Heart right ventricle (tissue), 16 donors: ENCODE measurements around the gene PKNOX2. TPM values are rescaled to one million over a fixed set of nuclear protein-coding genes. Genes with fewer than 3 reads are reported as not detected.

Source experiments
- ATAC-seq, 8 donors: fragments of 200-7000 bp; cut with Tn5 transposase; one replicate each; pipeline ENCODE4 v1.9.1; 2020; ENCODE audit warnings: mild to moderate bottlenecking in 8 of 8, moderate library complexity in 8 of 8, moderate number of reproducible peaks in 1 of 8
- DNase-seq, 2 donors: peaks; one replicate each; pipeline ENCODE4 v3.0.0-alpha.2; 2020
- H3K27ac ChIP-seq, 10 donors: fragments of 200-600 bp; sonication (generic) in 2 of 10; one replicate each; pipeline versions ENCODE4 v1.5.0 to v1.8.0; 2020 to 2022; ENCODE audit warnings: mild to moderate bottlenecking in 3 of 10
- H3K27me3 ChIP-seq, 7 donors: fragments of 200-600 bp; one replicate each; pipeline ENCODE4 v1.8.0; 2021 to 2022; ENCODE audit warnings: mild to moderate bottlenecking in 2 of 7
- H3K36me3 ChIP-seq, 9 donors: fragments of 200-600 bp; sonication (generic) in 1 of 9; one replicate each; pipeline versions ENCODE4 v1.5.0 to v1.8.0; 2020 to 2022; ENCODE audit warnings: mild to moderate bottlenecking in 2 of 9
- H3K4me1 ChIP-seq, 9 donors: fragments of 200-600 bp; sonication (generic) in 1 of 9; one replicate each; pipeline versions ENCODE4 v1.5.0 to v1.8.0; 2020 to 2022; ENCODE audit warnings: mild to moderate bottlenecking in 4 of 9
- H3K4me3 ChIP-seq, 10 donors: fragments of 200-600 bp; sonication (generic) in 2 of 10; one replicate each; pipeline versions ENCODE4 v1.5.0 to v1.8.0; 2020 to 2022; ENCODE audit warnings: mild to moderate bottlenecking in 7 of 10, moderate library complexity in 2 of 10
- H3K9me3 ChIP-seq, 11 donors: fragments of 200-600 bp in 10 of 11; sonication (generic) in 2 of 11; one replicate each; pipeline versions ENCODE4 v1.5.0 to v1.8.0; 2013 to 2022; ENCODE audit warnings: mild to moderate bottlenecking in 2 of 11, control low read depth in 1 of 11, moderate library complexity in 1 of 11
- WGBS, 2 donors: extraction: QIAGEN DNeasy Blood & Tissue Kit; methylation state at CpG; one replicate each; pipeline ENCODE4 v1.1.7; 2013; ENCODE audit warnings: inconsistent platforms in 1 of 2; 5-methylcytosine and 5-hydroxymethylcytosine counted together
- intact Hi-C, 10 donors: fragments of 100-400 bp; cut with DNase I; formaldehyde crosslinking; loops; one replicate each; pipeline versions ENCODE4 v1.11.1 to v1.14.2; 2022
- polyA plus RNA-seq, 2 donors: library from polyadenylated mRNA; stranded (reverse); fragments of 200-250 nt; gene quantifications; one replicate each; pipeline ENCODE4 v1.2.3, GENCODE V29; 2013
- total RNA-seq, 10 donors: library from RNA; stranded (reverse); fragmentation: NEBNext Ultra II Directional in 3 of 10; extraction: Animal tissue kit (Norgen Biotek cat#: 25700) in 3 of 10; gene quantifications; one replicate each; pipeline versions ENCODE4 v1.2.1 to v1.2.4, GENCODE V29; 2021 to 2023
- TF ChIP-seq, protein P1 (sequence below), 9 donors: fragments of 200-600 bp; sonication (generic) in 2 of 9; IDR thresholded peaks; one replicate each; pipeline versions ENCODE4 v1.5.0 to v1.8.0; 2021 to 2022; ENCODE audit warnings: antibody characterized with exemption in 9 of 9, mild to moderate bottlenecking in 5 of 9, moderate library complexity in 1 of 9
- donor health status: Arrhythmogenic right ventricular cardiomyopathy.
- donor health status: ischemic (EF 13 %, LVEDD 7.1; RV severe dilation, severe dysfunction).
- donor health status: healthy with polysubstance abuse.
- donor health status: DM: no; HTN: yes; CAD: no.
- donor health status: DM: no; HTN: no; CAD: no.
- donor health status: ischemic (EF 25% LVEDD 6.9; RV normal size, moderate dysfunction).
- donor health status: ischemic (EF 25% LVEDD 5.7; RV mildly dilated, moderate dysfunction).
- donor health status: healthy.
- donor health status: DM: yes; HTN: yes; CAD: no.
- donor health status: Ischemic cardiomyopathy.
- donor health status: ischemic (EF 35%, LVEDD 5.7; RV mildly dilated, moderate dysfunction).
- donor health status: nonischemic (EF 11% LVEDD 7.7; RV severe dilation, severe dysfunction).
- donor health status: DM: yes; HTN: yes; CAD: no.
- donor health status: PGD.
- donor health status: ischemic (EF 29% LVEDD 5.4; RV normal size, mild dysfunction).
- donor health status: nonischemic (EF 23%, LVEDD 6.1; RV moderate dilation, normal function).

PKNOX2 gene
- total and polyA plus RNA-seq, 12 donors: 2.5 to 5.8 (median 4.5) TPM

DNA sequence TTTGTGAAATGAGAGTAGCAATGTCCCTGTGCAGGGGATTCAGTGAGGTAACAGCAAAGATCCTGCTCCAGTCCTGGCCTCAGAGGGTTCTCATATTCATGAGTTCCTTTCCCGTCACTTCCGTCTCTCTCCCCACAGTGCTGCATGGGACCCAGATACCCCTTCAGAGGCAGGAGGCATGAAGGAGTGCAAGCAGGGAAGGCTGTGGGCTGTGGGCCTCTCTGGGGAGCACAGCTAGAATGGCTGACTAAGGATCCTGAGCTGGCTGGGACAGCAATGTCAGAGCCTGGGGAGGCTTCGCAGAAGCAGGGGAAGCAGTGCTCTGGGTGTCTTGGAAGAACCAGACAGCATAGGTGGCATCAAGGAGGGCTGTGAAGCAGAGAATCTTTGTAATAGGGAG lies 13.0 kb downstream of the PKNOX2 start:
- Histone ChIP-seq H3K4me3 (no peak overlapping the region), H3K36me3 (no peaks in the 10 kb centered on the region), H3K9me3 (no peaks in the 10 kb centered on the region), H3K4me1 (peaks cover 0 to 38% (median 15%) of the 10 kb centered on the region in 9 donors), H3K27me3 (peaks cover 0 to 12% (median 0%) of the 10 kb centered on the region in 7 donors), H3K27ac (no peak overlapping the region)
- WGBS, 2 donors: 70 to 79% methylated on average over 3 of the region's 3 CpGs
- TF ChIP-seq, protein P1, sequence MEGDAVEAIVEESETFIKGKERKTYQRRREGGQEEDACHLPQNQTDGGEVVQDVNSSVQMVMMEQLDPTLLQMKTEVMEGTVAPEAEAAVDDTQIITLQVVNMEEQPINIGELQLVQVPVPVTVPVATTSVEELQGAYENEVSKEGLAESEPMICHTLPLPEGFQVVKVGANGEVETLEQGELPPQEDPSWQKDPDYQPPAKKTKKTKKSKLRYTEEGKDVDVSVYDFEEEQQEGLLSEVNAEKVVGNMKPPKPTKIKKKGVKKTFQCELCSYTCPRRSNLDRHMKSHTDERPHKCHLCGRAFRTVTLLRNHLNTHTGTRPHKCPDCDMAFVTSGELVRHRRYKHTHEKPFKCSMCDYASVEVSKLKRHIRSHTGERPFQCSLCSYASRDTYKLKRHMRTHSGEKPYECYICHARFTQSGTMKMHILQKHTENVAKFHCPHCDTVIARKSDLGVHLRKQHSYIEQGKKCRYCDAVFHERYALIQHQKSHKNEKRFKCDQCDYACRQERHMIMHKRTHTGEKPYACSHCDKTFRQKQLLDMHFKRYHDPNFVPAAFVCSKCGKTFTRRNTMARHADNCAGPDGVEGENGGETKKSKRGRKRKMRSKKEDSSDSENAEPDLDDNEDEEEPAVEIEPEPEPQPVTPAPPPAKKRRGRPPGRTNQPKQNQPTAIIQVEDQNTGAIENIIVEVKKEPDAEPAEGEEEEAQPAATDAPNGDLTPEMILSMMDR (IDR thresholded peaks at IDR 0.05): no peak
- intact Hi-C loops: loop anchor here in 1 of 10 donors (10.0 kb wide), 1 partner anchor 87 kb away; no protein-coding TSS in a partner anchor
- no peak for DNase-seq
- no peak for ATAC-seq

DNA sequence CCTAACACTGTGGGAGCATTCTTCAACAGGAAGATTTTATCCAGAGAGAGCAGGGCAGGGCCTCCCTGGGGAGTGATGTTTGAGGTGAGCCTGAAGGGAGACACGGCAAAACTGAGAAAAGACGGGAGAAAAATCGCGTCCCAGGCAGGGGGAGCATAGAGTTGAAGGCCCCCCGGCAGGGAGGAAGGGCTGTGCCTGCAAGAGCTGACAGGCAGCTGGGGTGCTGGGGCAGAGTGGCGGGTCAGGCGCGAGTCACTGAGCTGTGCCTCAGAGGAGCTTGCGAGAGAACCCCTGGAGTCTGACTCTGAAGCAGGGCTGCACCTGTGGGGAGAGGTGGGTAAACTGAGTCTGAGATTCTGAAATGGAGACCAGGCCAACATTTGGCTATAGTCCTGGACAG lies 14.8 kb downstream of the PKNOX2 start:
- intact Hi-C loops: loop anchor here in 1 of 10 donors (10.0 kb wide), 1 partner anchor 85 kb away; no protein-coding TSS in a partner anchor

DNA sequence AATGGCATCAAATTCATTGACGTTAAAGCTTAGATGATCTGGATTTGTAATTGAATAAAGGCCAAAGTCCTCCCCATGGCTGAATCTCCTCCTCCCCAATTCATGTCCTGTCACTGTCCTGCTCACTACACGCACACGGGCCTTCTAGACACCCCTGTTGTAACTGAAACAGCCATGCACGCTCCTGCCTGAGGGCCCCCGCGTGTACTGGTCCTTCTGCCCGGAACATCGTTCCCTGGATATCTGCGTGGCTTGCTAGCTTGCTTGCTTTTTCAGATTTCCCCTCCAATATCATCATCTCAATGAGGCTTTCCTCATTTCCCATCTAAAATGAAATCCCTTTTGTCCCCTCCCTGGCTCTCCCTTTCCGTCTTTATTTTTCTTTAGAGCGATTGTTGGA lies 15.3 kb downstream of the PKNOX2 start:
- H3K9me3 ChIP-seq: no peaks in the 10 kb centered on the region
- H3K36me3 ChIP-seq: no peaks in the 10 kb centered on the region
- no peak overlapping the region for H3K4me3 ChIP-seq
- TF ChIP-seq, protein P1 (IDR thresholded peaks at IDR 0.05): no peak
- peaks cover 0 to 38% (median 15%) of the 10 kb centered on the region in 9 donors for H3K4me1 ChIP-seq
- ATAC-seq (no peak), DNase-seq (no peak)
- intact Hi-C loops: loop anchor here in 1 of 10 donors (10.0 kb wide), 1 partner anchor 85 kb away; no protein-coding TSS in a partner anchor
- peaks cover 0 to 12% (median 0%) of the 10 kb centered on the region in 7 donors for H3K27me3 ChIP-seq
- WGBS, 2 donors: 66 to 70% methylated on average over 11 of the region's 11 CpGs
- H3K27ac ChIP-seq: peak overlapping the region in 1 of 10 donors; percentile 27

More for the DNA sequence above, 14.8 kb downstream of the PKNOX2 start:
- no peak for ATAC-seq
- TF ChIP-seq, protein P1 (IDR thresholded peaks at IDR 0.05): no peak
- Histone ChIP-seq H3K4me3 (no peak overlapping the region), H3K4me1 (peaks cover 0 to 38% (median 15%) of the 10 kb centered on the region in 9 donors), H3K27me3 (peaks cover 0 to 12% (median 0%) of the 10 kb centered on the region in 7 donors), H3K36me3 (no peaks in the 10 kb centered on the region), H3K27ac (peak overlapping the region in 1 of 10 donors; percentile 27), H3K9me3 (no peaks in the 10 kb centered on the region)
- 77 to 78% methylated on average over 9 of the region's 9 CpGs for WGBS, 2 donors
- DNase-seq: no peak

DNA sequence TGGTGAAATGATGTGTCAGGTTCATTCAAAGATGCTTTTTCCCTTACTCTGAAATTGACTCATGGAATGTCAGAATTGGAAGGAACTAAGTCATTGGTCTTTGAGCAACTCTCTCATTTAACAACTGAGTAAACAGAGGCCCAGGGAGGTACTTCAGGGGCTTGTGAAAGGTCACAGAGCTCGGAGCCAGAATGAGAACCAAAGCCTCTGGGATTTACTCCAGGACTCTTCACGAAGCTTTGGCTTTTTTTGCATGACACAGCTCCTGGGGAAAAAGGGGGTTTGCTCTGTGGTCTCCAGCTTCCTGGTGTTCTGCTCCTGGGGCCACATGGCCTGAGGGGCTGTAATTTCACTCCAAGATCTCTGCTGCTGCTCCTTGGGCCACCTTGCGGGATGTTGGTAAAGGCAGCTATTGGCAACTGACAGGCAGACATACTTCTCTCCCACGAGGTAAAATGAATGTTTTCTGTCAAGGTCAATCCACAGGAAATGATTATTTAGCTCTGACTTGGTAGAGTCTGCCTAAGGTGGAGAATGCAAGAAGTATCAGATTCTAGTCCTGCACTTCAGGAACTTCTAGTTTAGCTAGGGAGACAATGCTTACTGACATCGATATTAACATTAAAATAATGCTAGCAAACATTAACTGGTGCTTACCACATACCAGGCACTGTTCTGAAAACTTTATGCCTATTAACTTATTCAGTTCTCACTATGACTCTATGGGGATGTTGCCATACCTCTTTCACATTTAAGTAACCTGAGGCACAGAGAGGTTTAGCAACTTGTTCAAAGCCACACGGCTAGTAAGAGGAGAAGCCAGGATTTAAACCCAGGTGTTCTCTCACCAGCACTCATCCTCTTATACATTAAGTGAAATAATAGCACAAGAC lies 16.1 kb downstream of the PKNOX2 start:
- H3K9me3 ChIP-seq: no peaks in the 10 kb centered on the region
- no peaks in the 10 kb centered on the region for H3K36me3 ChIP-seq
- H3K27ac ChIP-seq: peak overlapping the region in 2 of 10 donors; percentile 16 to 23
- 58 to 70% methylated on average over 6 of the region's 6 CpGs for WGBS, 2 donors
- peaks cover 0 to 38% (median 15%) of the 10 kb centered on the region in 9 donors for H3K4me1 ChIP-seq
- TF ChIP-seq, protein P1 (IDR thresholded peaks at IDR 0.05): no peak
- intact Hi-C loops: no loop called here
- DNase-seq: no peak
- peak in 2 of 8 donors; percentile 21 to 36 for ATAC-seq
- peaks cover 0 to 12% (median 0%) of the 10 kb centered on the region in 7 donors for H3K27me3 ChIP-seq
- H3K4me3 ChIP-seq: no peak overlapping the region
